Panc1 (cell line): Measurements from ENCODE around the gene MINDY4B. TPM values are rescaled to one million over a fixed set of nuclear protein-coding genes. Genes with fewer than 3 reads are reported as not detected.

ENCODE experiments used
- ATAC-seq: fragments of 200-7000 bp; cut with Tn5 transposase; 2 replicates; pipeline ENCODE4 v1.9.1; 2020; ENCODE audit warnings: mild to moderate bottlenecking, moderate library complexity
- BruUV-seq: library from RNA; stranded (reverse); fragments of 400-500 nt; replicated peaks from 2 replicates; lab custom pipeline; 2021; lab: Mats Ljungman, UMichigan
- CTCF ChIA-PET: fragments of 300-600 bp; sonication (Branson Sonifier 250); formaldehyde crosslinking; loops from one replicate; lab custom pipeline; 2022; ENCODE audit warnings: antibody characterized with exemption; lab: Charles Lee
- POLR2A ChIA-PET: fragments of 300-600 bp; sonication (Branson Sonifier 250); formaldehyde crosslinking; loops from one replicate; lab custom pipeline; 2022; ENCODE audit warnings: antibody characterized with exemption; lab: Charles Lee
- DNase-seq: peaks from one replicate; pipeline ENCODE4 v3.0.0-alpha.2; 2010; ENCODE audit warnings: low read depth, low spot score
- H3K27ac ChIP-seq: 2 replicates; pipeline ENCODE4 v1.5.1; 2011; ENCODE audit warnings: mild to moderate bottlenecking, low read length, inconsistent platforms
- H3K27me3 ChIP-seq: fragments of 200-500 bp; sonication (Bioruptor generic); 2 replicates; pipeline ENCODE4 v1.6.0; 2014; ENCODE audit warnings: low read length, inconsistent platforms; ENCODE audit not compliant: control insufficient read depth, insufficient read depth
- H3K36me3 ChIP-seq: fragments of 200-500 bp; sonication (Bioruptor generic); 2 replicates; pipeline ENCODE4 v1.5.1; 2014; ENCODE audit warnings: inconsistent platforms, mild to moderate bottlenecking, low read length, moderate library complexity; ENCODE audit not compliant: control insufficient read depth, insufficient read depth
- H3K4me1 ChIP-seq: 2 replicates; pipeline ENCODE4 v1.5.1; 2011; ENCODE audit warnings: inconsistent platforms, mild to moderate bottlenecking, low read length, moderate library complexity; ENCODE audit not compliant: control insufficient read depth, insufficient read depth
- H3K4me3 ChIP-seq, 2 experiments: 2 replicates each; pipeline ENCODE4 v1.5.1; 2011 to 2012; ENCODE audit warnings: low read depth in 2 of 2, low read length in 2 of 2, mild to moderate bottlenecking in 2 of 2, inconsistent platforms in 1 of 2, moderate library complexity in 1 of 2
- H3K9me3 ChIP-seq: fragments of 200-500 bp; sonication (Bioruptor generic); 2 replicates; pipeline ENCODE4 v1.5.1; 2014; ENCODE audit warnings: low read depth, mild to moderate bottlenecking, inconsistent platforms, low read length, moderate library complexity; ENCODE audit not compliant: control insufficient read depth, insufficient read depth
- CTCF ChIP-seq: fragments of 450-650 bp; IDR thresholded peaks from 2 replicates; pipeline ENCODE4 v1.5.1; 2017; ENCODE audit warnings: mild to moderate bottlenecking
- POLR2AphosphoS5 ChIP-seq: IDR thresholded peaks from 2 replicates; pipeline ENCODE4 v1.6.1; 2012; ENCODE audit warnings: mild to moderate bottlenecking, low read depth, low read length, moderate library complexity
- SIN3A ChIP-seq: IDR thresholded peaks from 2 replicates; pipeline ENCODE4 v1.6.1; 2012; ENCODE audit warnings: low read depth, mild to moderate bottlenecking, low read length, moderate library complexity, borderline replicate concordance; ENCODE audit not compliant: insufficient read depth
- TCF7L2 ChIP-seq: IDR thresholded peaks from 2 replicates; pipeline ENCODE4 v1.6.1; 2011; ENCODE audit warnings: mild to moderate bottlenecking, low read depth, low read length, inconsistent platforms
- in situ Hi-C: cut with HindIII; loops from 2 replicates; pipeline ENCODE4 v1.10.0; 2016; ENCODE audit warnings: low sequenced_read_pairs, low pct_unique_long_range_greater_than_20kb
- intact Hi-C: fragments of 100-400 bp; cut with micrococcal nuclease; formaldehyde crosslinking; loops from one replicate; pipeline ENCODE4 v1.10.0; 2022; ENCODE audit not compliant: unreplicated experiment
- total RNA-seq: library from RNA; stranded (reverse); gene quantifications from one replicate; pipeline ENCODE4 v1.2.1, GENCODE V29; 2021; ENCODE audit not compliant: unreplicated experiment
- TF ChIP-seq, protein P1 (sequence below), 2 experiments: IDR thresholded peaks; 2 replicates each; pipeline ENCODE4 v1.6.1; 2011 to 2012; ENCODE audit warnings: low read depth in 2 of 2, control low read depth in 1 of 2, low read length in 1 of 2, mild to moderate bottlenecking in 1 of 2, moderate library complexity in 1 of 2; ENCODE audit not compliant: insufficient read depth in 1 of 2

Gene MINDY4B
- total RNA-seq, 1 experiment from 2014 or later, result not detected

DNA sequence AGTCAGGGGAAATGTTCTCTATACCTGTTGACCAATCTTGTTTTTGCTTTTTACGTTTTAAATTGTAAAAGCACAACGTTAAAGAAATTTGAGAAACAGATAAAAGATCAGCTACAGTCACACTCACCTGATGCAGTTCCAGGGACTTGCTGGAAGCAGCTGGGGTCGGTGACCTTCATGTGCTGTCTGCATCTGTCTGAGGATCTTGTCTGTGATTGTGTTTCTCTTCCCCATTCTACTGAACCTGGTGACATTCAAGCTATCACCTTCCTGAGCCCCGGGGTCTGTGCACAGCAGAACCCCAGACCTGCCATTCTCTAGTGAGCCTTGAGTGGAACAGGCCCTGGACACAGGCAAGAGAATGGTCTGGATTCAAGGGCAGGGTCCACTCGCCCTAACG lies 75.8 kb downstream of the MINDY4B start:
- DNase-seq, result no peak
- Histone ChIP-seq H3K27ac (no peak overlapping the region), H3K4me3 (no peak overlapping the region), H3K9me3 (no peaks in the 10 kb centered on the region), H3K36me3 (no peaks in the 10 kb centered on the region), H3K4me1 (no peaks in the 10 kb centered on the region), H3K27me3 (peaks cover 9% of the 10 kb centered on the region)
- ChIA-PET POLR2A (interaction anchor here (0.5 to 0.6 kb wide), 2 partner anchors 66 to 126 kb away, joined by 4 read pairs; partner anchors contain the start of genes ERICH6 and SIAH2), CTCF (no interaction called here)
- ATAC-seq, result no peak
- no peak for TF ChIP-seq TCF7L2
- TF ChIP-seq POLR2AphosphoS5, result no peak
- TF ChIP-seq, protein P1, sequence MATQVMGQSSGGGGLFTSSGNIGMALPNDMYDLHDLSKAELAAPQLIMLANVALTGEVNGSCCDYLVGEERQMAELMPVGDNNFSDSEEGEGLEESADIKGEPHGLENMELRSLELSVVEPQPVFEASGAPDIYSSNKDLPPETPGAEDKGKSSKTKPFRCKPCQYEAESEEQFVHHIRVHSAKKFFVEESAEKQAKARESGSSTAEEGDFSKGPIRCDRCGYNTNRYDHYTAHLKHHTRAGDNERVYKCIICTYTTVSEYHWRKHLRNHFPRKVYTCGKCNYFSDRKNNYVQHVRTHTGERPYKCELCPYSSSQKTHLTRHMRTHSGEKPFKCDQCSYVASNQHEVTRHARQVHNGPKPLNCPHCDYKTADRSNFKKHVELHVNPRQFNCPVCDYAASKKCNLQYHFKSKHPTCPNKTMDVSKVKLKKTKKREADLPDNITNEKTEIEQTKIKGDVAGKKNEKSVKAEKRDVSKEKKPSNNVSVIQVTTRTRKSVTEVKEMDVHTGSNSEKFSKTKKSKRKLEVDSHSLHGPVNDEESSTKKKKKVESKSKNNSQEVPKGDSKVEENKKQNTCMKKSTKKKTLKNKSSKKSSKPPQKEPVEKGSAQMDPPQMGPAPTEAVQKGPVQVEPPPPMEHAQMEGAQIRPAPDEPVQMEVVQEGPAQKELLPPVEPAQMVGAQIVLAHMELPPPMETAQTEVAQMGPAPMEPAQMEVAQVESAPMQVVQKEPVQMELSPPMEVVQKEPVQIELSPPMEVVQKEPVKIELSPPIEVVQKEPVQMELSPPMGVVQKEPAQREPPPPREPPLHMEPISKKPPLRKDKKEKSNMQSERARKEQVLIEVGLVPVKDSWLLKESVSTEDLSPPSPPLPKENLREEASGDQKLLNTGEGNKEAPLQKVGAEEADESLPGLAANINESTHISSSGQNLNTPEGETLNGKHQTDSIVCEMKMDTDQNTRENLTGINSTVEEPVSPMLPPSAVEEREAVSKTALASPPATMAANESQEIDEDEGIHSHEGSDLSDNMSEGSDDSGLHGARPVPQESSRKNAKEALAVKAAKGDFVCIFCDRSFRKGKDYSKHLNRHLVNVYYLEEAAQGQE (IDR thresholded peaks at IDR 0.05; ENCODE audit: insufficient read depth in 1 of 2, low read depth in 2 of 2, low read length in 1 of 2), result no peak
- no peak for TF ChIP-seq SIN3A
- no peak for TF ChIP-seq CTCF
- BruUV-seq, result no TSS peak
- intact Hi-C loops, result no loop called here
- in situ Hi-C loops, result no loop called here

DNA sequence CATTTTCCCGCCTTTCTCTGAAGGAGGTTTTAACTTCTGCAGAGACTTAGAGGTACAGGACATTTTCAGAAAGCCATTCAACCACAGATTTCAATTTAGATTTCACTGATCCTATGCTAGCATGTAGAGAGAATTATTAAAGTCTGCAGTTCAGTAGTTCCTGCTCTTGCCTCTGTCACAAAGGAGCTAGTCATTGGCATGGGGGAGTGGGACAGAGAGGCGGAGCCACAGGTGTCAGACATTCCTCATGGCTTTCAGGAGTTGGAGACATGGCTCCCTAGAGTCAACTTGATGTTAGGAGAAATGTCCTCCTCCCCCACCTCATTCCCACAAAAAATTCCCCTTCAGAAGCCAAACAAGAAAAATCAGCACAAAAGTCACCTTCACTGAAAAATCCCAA lies 76.2 kb downstream of the MINDY4B start:
- in situ Hi-C loops (no loop called here), intact Hi-C loops (no loop called here)
- Histone ChIP-seq H3K4me3 (no peak overlapping the region), H3K27ac (no peak overlapping the region), H3K9me3 (no peaks in the 10 kb centered on the region), H3K27me3 (peaks cover 9% of the 10 kb centered on the region), H3K4me1 (no peaks in the 10 kb centered on the region), H3K36me3 (no peaks in the 10 kb centered on the region)
- DNase-seq, result no peak
- POLR2A ChIA-PET, result interaction anchor here (0.5 to 0.6 kb wide), 2 partner anchors 66 to 125 kb away, joined by 4 read pairs; partner anchors contain the start of genes ERICH6 and SIAH2
- ATAC-seq, result no peak
- no TSS peak for BruUV-seq
- CTCF ChIA-PET, result no interaction called here
- TF ChIP-seq, protein P1 (IDR thresholded peaks at IDR 0.05; ENCODE audit: insufficient read depth in 1 of 2, low read depth in 2 of 2, low read length in 1 of 2), result no peak
- TF ChIP-seq CTCF, result no peak
